Measurements from ENCODE around the gene PIK3CA.
"Not testable (repeated sequence)": the region's sequence is repeated elsewhere in the genome, so short reads cannot be mapped to it uniquely, and the experiment has no call there.

The PIK3CA gene

GRCh38 chr3:179234199-179234598 lies 86.0 kb downstream of the PIK3CA start:
- H4K20me1 ChIP-seq (ENCODE audit: insufficient read depth, low read length) = no peaks in the 10 kb centered on the region
- no peaks in the 10 kb centered on the region for H3K79me2 ChIP-seq (ENCODE audit: low read length)
- no peaks in the 10 kb centered on the region for H3K9me2 ChIP-seq (replicated peaks; ENCODE audit: insufficient read depth, low read length)
- no peaks in the 10 kb centered on the region for H3K27me3 ChIP-seq (replicated peaks; ENCODE audit: insufficient read depth, low read length)
- H2AFZ ChIP-seq (ENCODE audit: low read length) = no peak overlapping the region
- H3K4me1 ChIP-seq (ENCODE audit: low read length) = no peaks in the 10 kb centered on the region
- no peak for DNase-seq
- H3K27ac ChIP-seq (ENCODE audit: low read length) = no peak overlapping the region
- no peak overlapping the region for H3K4me3 ChIP-seq (ENCODE audit: low read length)
- no peak overlapping the region for H3K4me2 ChIP-seq (ENCODE audit: low read depth, low read length)
- H3F3A ChIP-seq (ENCODE audit: insufficient read depth, low read length) = no peaks in the 10 kb centered on the region
- H3K9ac ChIP-seq (ENCODE audit: low read length) = no peak overlapping the region
- TF ChIP-seq, protein P1, sequence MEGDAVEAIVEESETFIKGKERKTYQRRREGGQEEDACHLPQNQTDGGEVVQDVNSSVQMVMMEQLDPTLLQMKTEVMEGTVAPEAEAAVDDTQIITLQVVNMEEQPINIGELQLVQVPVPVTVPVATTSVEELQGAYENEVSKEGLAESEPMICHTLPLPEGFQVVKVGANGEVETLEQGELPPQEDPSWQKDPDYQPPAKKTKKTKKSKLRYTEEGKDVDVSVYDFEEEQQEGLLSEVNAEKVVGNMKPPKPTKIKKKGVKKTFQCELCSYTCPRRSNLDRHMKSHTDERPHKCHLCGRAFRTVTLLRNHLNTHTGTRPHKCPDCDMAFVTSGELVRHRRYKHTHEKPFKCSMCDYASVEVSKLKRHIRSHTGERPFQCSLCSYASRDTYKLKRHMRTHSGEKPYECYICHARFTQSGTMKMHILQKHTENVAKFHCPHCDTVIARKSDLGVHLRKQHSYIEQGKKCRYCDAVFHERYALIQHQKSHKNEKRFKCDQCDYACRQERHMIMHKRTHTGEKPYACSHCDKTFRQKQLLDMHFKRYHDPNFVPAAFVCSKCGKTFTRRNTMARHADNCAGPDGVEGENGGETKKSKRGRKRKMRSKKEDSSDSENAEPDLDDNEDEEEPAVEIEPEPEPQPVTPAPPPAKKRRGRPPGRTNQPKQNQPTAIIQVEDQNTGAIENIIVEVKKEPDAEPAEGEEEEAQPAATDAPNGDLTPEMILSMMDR (IDR thresholded peaks at IDR 0.05; ENCODE audit: low read length) = no peak
- TF ChIP-seq EZH2phosphoT487 (IDR thresholded peaks at IDR 0.05; ENCODE audit: low read length) (no peak), EZH2 (optimal IDR thresholded peaks at IDR 0.05; ENCODE audit: low read depth, low read length) (no peak)
- no peaks in the 10 kb centered on the region for H3K36me3 ChIP-seq (replicated peaks; ENCODE audit: insufficient read depth, low read length)
- no peaks in the 10 kb centered on the region for H3K9me3 ChIP-seq (replicated peaks; ENCODE audit: insufficient read depth, low read length)

DNA sequence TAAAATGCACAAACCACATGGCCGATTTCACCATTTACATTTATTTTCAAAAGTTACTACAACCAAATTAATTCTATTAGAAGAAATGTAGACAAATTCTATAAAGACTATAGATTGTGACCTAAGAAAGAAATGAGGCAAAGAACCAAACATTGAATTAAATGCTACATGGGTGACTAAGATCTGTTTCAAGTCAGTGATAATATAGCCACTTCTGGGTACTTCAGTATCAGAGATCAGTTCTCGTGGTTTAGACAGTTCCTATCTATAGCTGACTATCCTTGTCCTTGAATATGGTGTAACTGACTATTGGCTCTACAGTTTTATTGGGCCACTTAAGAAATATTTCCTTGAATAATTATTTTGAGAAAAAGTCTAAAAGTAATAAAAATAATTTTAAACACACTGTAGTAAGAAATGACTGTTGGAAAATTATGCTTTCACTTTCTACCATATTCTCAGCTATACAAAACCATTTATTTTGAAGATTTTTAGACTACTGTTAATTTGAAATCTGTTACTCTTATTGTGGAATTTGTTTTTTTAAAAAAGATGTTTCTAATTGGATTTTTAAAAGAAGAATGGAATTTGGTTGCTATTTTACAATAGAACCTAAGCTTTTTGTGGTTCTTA lies 88.6 kb downstream of the PIK3CA start:
- no peak overlapping the region for H3K27ac ChIP-seq (ENCODE audit: low read length)
- no peaks in the 10 kb centered on the region for H3K9me2 ChIP-seq (replicated peaks; ENCODE audit: insufficient read depth, low read length)
- no peaks in the 10 kb centered on the region for H3K9me3 ChIP-seq (replicated peaks; ENCODE audit: insufficient read depth, low read length)
- H3K36me3 ChIP-seq (replicated peaks; ENCODE audit: insufficient read depth, low read length) = no peaks in the 10 kb centered on the region
- H3K79me2 ChIP-seq (ENCODE audit: low read length) = no peaks in the 10 kb centered on the region
- peak; percentile 22 for DNase-seq
- no peaks in the 10 kb centered on the region for H3K27me3 ChIP-seq (replicated peaks; ENCODE audit: insufficient read depth, low read length)
- H3K9ac ChIP-seq (ENCODE audit: low read length) = no peak overlapping the region
- H3K4me2 ChIP-seq (ENCODE audit: low read depth, low read length) = no peak overlapping the region
- H3K4me3 ChIP-seq (ENCODE audit: low read length) = no peak overlapping the region
- no peaks in the 10 kb centered on the region for H3K4me1 ChIP-seq (ENCODE audit: low read length)
- H3F3A ChIP-seq (ENCODE audit: insufficient read depth, low read length) = no peaks in the 10 kb centered on the region
- no peak overlapping the region for H2AFZ ChIP-seq (ENCODE audit: low read length)
- no peaks in the 10 kb centered on the region for H4K20me1 ChIP-seq (ENCODE audit: insufficient read depth, low read length)
- TF ChIP-seq, protein P1 (IDR thresholded peaks at IDR 0.05; ENCODE audit: low read length) = no peak

DNA sequence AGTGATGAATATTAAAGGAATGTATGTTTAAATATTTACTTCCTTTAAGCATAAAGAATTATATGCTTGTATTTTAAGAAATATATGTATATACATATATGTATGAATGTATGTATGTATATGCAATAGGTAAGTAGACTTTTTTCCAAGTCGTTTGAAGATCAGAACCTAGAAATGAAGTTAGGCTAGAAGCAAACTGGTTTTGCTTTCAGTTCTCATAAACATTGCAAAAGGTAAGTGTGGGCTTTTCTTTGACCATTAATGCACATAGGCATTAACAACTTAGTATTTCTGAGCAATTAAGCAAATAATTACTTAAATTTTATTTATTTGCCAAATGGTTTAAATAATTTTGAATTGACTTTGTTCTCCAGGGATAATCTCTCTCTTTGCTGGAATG lies 92.1 kb downstream of the PIK3CA start:
- H4K20me1 ChIP-seq (ENCODE audit: insufficient read depth, low read length); H2AFZ ChIP-seq (ENCODE audit: low read length); H3K9ac ChIP-seq (ENCODE audit: low read length); H3K27ac ChIP-seq (ENCODE audit: low read length); H3K9me2 ChIP-seq (replicated peaks; ENCODE audit: insufficient read depth, low read length); H3K4me3 ChIP-seq (ENCODE audit: low read length); H3K79me2 ChIP-seq (ENCODE audit: low read length); H3K4me1 ChIP-seq (ENCODE audit: low read length); H3K27me3 ChIP-seq (replicated peaks; ENCODE audit: insufficient read depth, low read length); H3K9me3 ChIP-seq (replicated peaks; ENCODE audit: insufficient read depth, low read length); H3F3A ChIP-seq (ENCODE audit: insufficient read depth, low read length); H3K36me3 ChIP-seq (replicated peaks; ENCODE audit: insufficient read depth, low read length): not testable (repeated sequence)
- DNase-seq = peak; percentile 44
- H3K4me2 ChIP-seq (ENCODE audit: low read depth, low read length) = peak overlapping the region; percentile 21; the same call in 1 of the 2 replicates

GRCh38 chr3:179242859-179243258 lies 94.7 kb downstream of the PIK3CA start:
- H3K9me2 ChIP-seq (replicated peaks; ENCODE audit: insufficient read depth, low read length); H3K4me2 ChIP-seq (ENCODE audit: low read depth, low read length); H3K4me1 ChIP-seq (ENCODE audit: low read length); H3K27me3 ChIP-seq (replicated peaks; ENCODE audit: insufficient read depth, low read length); H3K9me3 ChIP-seq (replicated peaks; ENCODE audit: insufficient read depth, low read length); H3K79me2 ChIP-seq (ENCODE audit: low read length); H3F3A ChIP-seq (ENCODE audit: insufficient read depth, low read length); H3K4me3 ChIP-seq (ENCODE audit: low read length); H2AFZ ChIP-seq (ENCODE audit: low read length); H3K27ac ChIP-seq (ENCODE audit: low read length); H3K36me3 ChIP-seq (replicated peaks; ENCODE audit: insufficient read depth, low read length); H3K9ac ChIP-seq (ENCODE audit: low read length); H4K20me1 ChIP-seq (ENCODE audit: insufficient read depth, low read length); DNase-seq: not testable (repeated sequence)
